Natural killer cell (primary cell): ENCODE results near the gene INAFM2. TPM values are rescaled to one million over a fixed set of nuclear protein-coding genes. Genes with fewer than 3 reads are reported as not detected.

Experiments used
- ATAC-seq, 3 donors: fragments of 150-1000 bp in 2 of 3; fragments of 200-7000 bp in 1 of 3; cut with Tn5 transposase; 1 replicate in 1 of 3; 2 replicates in 2 of 3; pipeline ENCODE4 v1.10.0; 2021; ENCODE audit warnings: mild to moderate bottlenecking in 2 of 3, moderate library complexity in 2 of 3
- DNase-seq, 2 donors: peaks; one replicate each; pipeline versions ENCODE4 v3.0.0 to v3.0.0-alpha.2; 2013 to 2021; ENCODE audit warnings: mixed read lengths in 1 of 2
- H3K27ac ChIP-seq: one replicate; pipeline ENCODE4 v1.5.1; 2013; ENCODE audit warnings: mild to moderate bottlenecking, low read length
- H3K27me3 ChIP-seq: one replicate; pipeline ENCODE4 v1.6.1; 2013; ENCODE audit warnings: low read length; ENCODE audit not compliant: control insufficient read depth, insufficient read depth
- H3K36me3 ChIP-seq: one replicate; pipeline ENCODE4 v1.6.1; 2013; ENCODE audit warnings: low read length; ENCODE audit not compliant: control insufficient read depth, insufficient read depth
- H3K4me1 ChIP-seq: one replicate; pipeline ENCODE4 v1.6.1; 2013; ENCODE audit warnings: low read length; ENCODE audit not compliant: control insufficient read depth, insufficient read depth
- H3K4me3 ChIP-seq: one replicate; pipeline ENCODE4 v1.5.1; 2013; ENCODE audit warnings: low read length
- H3K9me3 ChIP-seq: one replicate; pipeline ENCODE4 v1.6.1; 2013; ENCODE audit warnings: low read length; ENCODE audit not compliant: control insufficient read depth, insufficient read depth
- H3K27ac Mint-ChIP-seq, 2 donors: one replicate each; pipeline ENCODE4 v1.8.0; 2022; ENCODE audit warnings: mild to moderate bottlenecking in 2 of 2, mixed read lengths in 2 of 2, moderate library complexity in 1 of 2
- H3K27me3 Mint-ChIP-seq, 2 donors: one replicate each; pipeline ENCODE4 v1.8.0; 2022; ENCODE audit warnings: low read depth in 2 of 2, mixed read lengths in 2 of 2
- H3K36me3 Mint-ChIP-seq: one replicate; pipeline ENCODE4 v1.8.0; 2022; ENCODE audit warnings: mixed read lengths
- H3K4me1 Mint-ChIP-seq, 2 donors: one replicate each; pipeline ENCODE4 v1.8.0; 2022; ENCODE audit warnings: mixed read lengths in 2 of 2
- H3K4me3 Mint-ChIP-seq: one replicate; pipeline ENCODE4 v1.8.0; 2022; ENCODE audit warnings: mild to moderate bottlenecking, moderate library complexity, mixed read lengths
- H3K9me3 Mint-ChIP-seq, 2 donors: one replicate each; pipeline ENCODE4 v1.8.0; 2022; ENCODE audit warnings: mixed read lengths in 2 of 2
- WGBS: methylation state at CpG from one replicate; pipeline ENCODE4 v1.1.7; 2013; ENCODE audit warnings: missing lambda C conversion rate; ENCODE audit not compliant: insufficient coverage; 5-methylcytosine and 5-hydroxymethylcytosine counted together
- intact Hi-C: fragments of 100-400 bp; cut with micrococcal nuclease; formaldehyde crosslinking; loops from one replicate; pipeline ENCODE4 v1.14.2; 2022
- total RNA-seq, 4 donors: library from RNA; stranded (reverse); fragments of 120-200 nt in 1 of 4; gene quantifications; one replicate each; pipeline versions ENCODE4 v1.2.3 to v1.2.4, GENCODE V29; 2013 to 2022
- TF ChIP-seq, protein P1 (sequence below): fragments of 200-600 bp; IDR thresholded peaks from one replicate; pipeline ENCODE4 v1.8.0; 2022; ENCODE audit warnings: antibody characterized with exemption

INAFM2 gene
- total RNA-seq, 3 donors from 2014 or later (not counting 1 experiment from before 2014, with no cell fraction given) = 14.0 to 21.7 (median 15.1) TPM

GRCh38 chr15:40354408-40355171 lies 31.1 kb downstream of the INAFM2 start:
- Histone ChIP-seq H3K4me3 (no peak overlapping the region), H3K9me3 (no peaks in the 10 kb centered on the region), H3K27me3 (no peaks in the 10 kb centered on the region), H3K4me1 (peaks cover 18% of the 10 kb centered on the region), H3K27ac (no peak overlapping the region), H3K36me3 (no peaks in the 10 kb centered on the region)
- intact Hi-C loops = no loop called here
- no peak overlapping the region for H3K4me3 Mint-ChIP-seq
- H3K36me3 Mint-ChIP-seq = no peaks in the 10 kb centered on the region
- ATAC-seq = no peak
- no peak overlapping the region for H3K27ac Mint-ChIP-seq
- no peaks in the 10 kb centered on the region for H3K9me3 Mint-ChIP-seq
- 51% methylated on average over 7 of the region's 9 CpGs for WGBS
- H3K4me1 Mint-ChIP-seq = peaks cover 10 to 21% of the 10 kb centered on the region in 2 donors
- peaks cover 0 to 9% of the 10 kb centered on the region in 2 donors for H3K27me3 Mint-ChIP-seq
- no peak for DNase-seq
- TF ChIP-seq, protein P1, sequence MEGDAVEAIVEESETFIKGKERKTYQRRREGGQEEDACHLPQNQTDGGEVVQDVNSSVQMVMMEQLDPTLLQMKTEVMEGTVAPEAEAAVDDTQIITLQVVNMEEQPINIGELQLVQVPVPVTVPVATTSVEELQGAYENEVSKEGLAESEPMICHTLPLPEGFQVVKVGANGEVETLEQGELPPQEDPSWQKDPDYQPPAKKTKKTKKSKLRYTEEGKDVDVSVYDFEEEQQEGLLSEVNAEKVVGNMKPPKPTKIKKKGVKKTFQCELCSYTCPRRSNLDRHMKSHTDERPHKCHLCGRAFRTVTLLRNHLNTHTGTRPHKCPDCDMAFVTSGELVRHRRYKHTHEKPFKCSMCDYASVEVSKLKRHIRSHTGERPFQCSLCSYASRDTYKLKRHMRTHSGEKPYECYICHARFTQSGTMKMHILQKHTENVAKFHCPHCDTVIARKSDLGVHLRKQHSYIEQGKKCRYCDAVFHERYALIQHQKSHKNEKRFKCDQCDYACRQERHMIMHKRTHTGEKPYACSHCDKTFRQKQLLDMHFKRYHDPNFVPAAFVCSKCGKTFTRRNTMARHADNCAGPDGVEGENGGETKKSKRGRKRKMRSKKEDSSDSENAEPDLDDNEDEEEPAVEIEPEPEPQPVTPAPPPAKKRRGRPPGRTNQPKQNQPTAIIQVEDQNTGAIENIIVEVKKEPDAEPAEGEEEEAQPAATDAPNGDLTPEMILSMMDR = no peak

DNA sequence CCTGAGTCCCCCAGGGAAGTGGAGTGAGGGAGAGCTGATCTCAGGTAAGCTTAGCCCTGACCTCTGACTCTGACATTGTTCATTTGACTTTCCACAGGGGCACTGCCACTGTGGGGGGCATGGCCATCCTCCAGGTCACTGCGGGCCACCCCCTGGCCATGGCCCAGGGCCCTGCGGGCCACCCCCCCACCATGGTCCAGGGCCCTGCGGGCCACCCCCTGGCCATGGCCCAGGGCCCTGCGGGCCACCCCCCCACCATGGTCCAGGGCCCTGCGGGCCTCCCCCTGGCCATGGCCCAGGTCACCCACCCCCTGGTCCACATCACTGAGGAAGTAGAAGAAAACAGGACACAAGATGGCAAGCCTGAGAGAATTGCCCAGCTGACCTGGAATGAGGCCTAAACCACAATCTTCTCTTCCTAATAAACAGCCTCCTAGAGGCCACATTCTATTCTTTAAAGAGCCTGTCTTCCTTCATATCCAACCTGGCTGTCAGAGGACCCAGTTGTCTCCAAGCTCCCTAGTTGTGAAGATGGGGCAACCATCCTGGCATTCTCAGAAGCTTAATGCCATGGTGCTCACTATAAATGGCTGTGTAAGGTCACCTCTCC lies 32.6 kb downstream of the INAFM2 start:
- Mint-ChIP-seq H3K4me3 (no peak overlapping the region), H3K27me3 (peaks cover 0 to 9% of the 10 kb centered on the region in 2 donors), H3K27ac (no peak overlapping the region), H3K4me1 (peaks cover 11 to 21% of the 10 kb centered on the region in 2 donors), H3K9me3 (no peaks in the 10 kb centered on the region), H3K36me3 (no peaks in the 10 kb centered on the region)
- Histone ChIP-seq H3K27me3 (no peaks in the 10 kb centered on the region), H3K36me3 (no peaks in the 10 kb centered on the region), H3K4me3 (no peak overlapping the region), H3K9me3 (no peaks in the 10 kb centered on the region), H3K27ac (no peak overlapping the region), H3K4me1 (peaks cover 18% of the 10 kb centered on the region)
- DNase-seq (no peak), ATAC-seq (no peak)
- 70% methylated on average over 4 of the region's 5 CpGs for WGBS
- intact Hi-C loops = no loop called here
- TF ChIP-seq, protein P1 = no peak

GRCh38 chr15:40357246-40357645 lies 33.8 kb downstream of the INAFM2 start:
- Mint-ChIP-seq H3K4me3 (peak overlapping the region; percentile 82), H3K36me3 (no peaks in the 10 kb centered on the region), H3K4me1 (peaks cover 11 to 21% of the 10 kb centered on the region in 2 donors), H3K9me3 (no peaks in the 10 kb centered on the region), H3K27ac (no peak overlapping the region), H3K27me3 (peaks cover 0 to 9% of the 10 kb centered on the region in 2 donors)
- no peak overlapping the region for H3K27ac ChIP-seq
- intact Hi-C loops = loop anchor here (1.0 kb wide), 1 partner anchor 48 kb away; the partner anchor contains the start of gene IVD
- no CpG with 5 or more reads among the region's 1 CpG for WGBS
- no peak for DNase-seq
- no peaks in the 10 kb centered on the region for H3K36me3 ChIP-seq
- no peak overlapping the region for H3K4me3 ChIP-seq
- ATAC-seq = no peak
- TF ChIP-seq, protein P1 = no peak
- H3K4me1 ChIP-seq = peaks cover 18% of the 10 kb centered on the region
- no peaks in the 10 kb centered on the region for H3K9me3 ChIP-seq
- no peaks in the 10 kb centered on the region for H3K27me3 ChIP-seq
